Neural cell (in vitro differentiated cells): ENCODE measurements around the gene GPR142.

Experiments used
- EP300 ChIP-seq: fragments of 450-650 bp; conservative IDR thresholded peaks from 2 replicates; pipeline ENCODE4 v1.6.1; 2014; ENCODE audit warnings: antibody characterized with exemption, mild to moderate bottlenecking, moderate library complexity; ENCODE audit not compliant: poor library complexity, severe bottlenecking
- EZH2 ChIP-seq: fragments of 200-600, 300-800 bp; shearing (Covaris generic), sonication (generic); IDR thresholded peaks from 2 replicates; pipeline ENCODE4 v1.6.1; 2014; ENCODE audit warnings: antibody characterized with exemption, low read length, borderline replicate concordance, mild to moderate bottlenecking; ENCODE audit not compliant: insufficient read depth, poor library complexity, severe bottlenecking
- RAD21 ChIP-seq: fragments of 450-650 bp; conservative IDR thresholded peaks from 2 replicates; pipeline ENCODE4 v1.6.1; 2014; ENCODE audit warnings: antibody characterized with exemption, mild to moderate bottlenecking, moderate library complexity

DNA sequence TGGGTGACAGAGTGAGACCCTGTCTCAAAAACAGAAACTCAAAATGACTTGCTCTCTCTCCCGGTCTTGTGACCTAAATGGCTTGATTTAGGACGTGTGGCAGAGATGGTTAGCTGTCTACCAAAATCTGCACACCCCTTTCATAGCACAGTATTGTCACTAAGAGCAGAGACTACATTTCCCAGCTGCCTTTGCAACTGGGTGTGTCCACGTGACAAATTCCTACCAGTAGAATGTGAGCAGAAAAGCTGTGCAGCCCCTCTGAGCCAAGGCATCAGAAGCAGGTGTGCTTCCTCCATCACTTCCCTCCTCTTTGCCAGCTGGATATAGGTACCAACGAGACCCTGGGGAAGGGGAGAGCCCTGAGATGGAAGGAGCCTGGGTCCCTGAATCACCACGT is 25.5 kb downstream of the GPR142 start:
- TF ChIP-seq RAD21 (no peak), EZH2 (no peak), EP300 (no peak)
